Transverse colon (tissue), 4 donors: ENCODE data around the gene CAMK1. TPM values are rescaled to one million over a fixed set of nuclear protein-coding genes. Genes with fewer than 3 reads are reported as not detected.
A peak's percentile ranks its signal among the peaks of the same experiment; 100 is the strongest.

Experiments used
- DNase-seq: peaks from one replicate; pipeline ENCODE4 v3.0.0-alpha.2; 2019
- H3K27ac ChIP-seq, 4 donors: fragments of 200-600 bp; sonication (generic); 2 replicates each; pipeline ENCODE4 v1.5.1; 2016 to 2018; ENCODE audit warnings: inconsistent platforms in 4 of 4
- H3K27me3 ChIP-seq: fragments of 200-600 bp; sonication (generic); 2 replicates; pipeline ENCODE4 v1.5.1; 2017; ENCODE audit warnings: inconsistent platforms
- H3K36me3 ChIP-seq, 4 donors: fragments of 200-600 bp; sonication (generic); 2 replicates each; pipeline ENCODE4 v1.5.1; 2017 to 2019; ENCODE audit warnings: inconsistent platforms in 4 of 4
- H3K4me1 ChIP-seq, 4 donors: fragments of 200-600 bp; sonication (generic); 2 replicates each; pipeline ENCODE4 v1.5.1; 2017 to 2020; ENCODE audit warnings: inconsistent platforms in 4 of 4
- H3K4me3 ChIP-seq, 4 donors: fragments of 200-600 bp; sonication (generic); 1 replicate in 1 of 4; 2 replicates in 3 of 4; pipeline versions ENCODE4 v1.5.1 to v1.6.1; 2017 to 2019; ENCODE audit warnings: inconsistent platforms in 4 of 4
- H3K9me3 ChIP-seq, 2 donors: fragments of 200-600 bp; sonication (generic); 2 replicates each; pipeline ENCODE4 v1.5.1; 2017 to 2019; ENCODE audit warnings: inconsistent platforms in 2 of 2
- EP300 ChIP-seq: sonication (generic); formaldehyde crosslinking; IDR thresholded peaks from one replicate; pipeline ENCODE4 v1.6.1; 2017; ENCODE audit warnings: antibody characterized with exemption, low read depth
- POLR2A ChIP-seq: fragments of 450-650 bp; IDR thresholded peaks from one replicate; pipeline ENCODE4 v1.6.1; 2016; ENCODE audit warnings: antibody characterized with exemption, mild to moderate bottlenecking, moderate library complexity
- POLR2AphosphoS5 ChIP-seq, 3 donors: sonication (generic); formaldehyde crosslinking; IDR thresholded peaks; one replicate each; pipeline ENCODE4 v1.6.1; 2016; ENCODE audit warnings: antibody characterized with exemption in 3 of 3
- WGBS, 2 donors: methylation state at CpG; one replicate each; pipeline ENCODE4 v1.1.5; 2018; ENCODE audit warnings: low coverage in 1 of 2; 5-methylcytosine and 5-hydroxymethylcytosine counted together
- in situ Hi-C, 4 donors: fragments of 200-750 bp; cut with MboI; loops; one replicate each; pipeline versions ENCODE4 v1.15.0 to v1.15.1; 2017; ENCODE audit warnings: low sequenced_read_pairs in 3 of 4, low pct_ligation_motif_present in 1 of 4, low pct_unique_long_range_greater_than_20kb in 1 of 4
- intact Hi-C: fragments of 100-400 bp; cut with DNase I; formaldehyde crosslinking; loops from one replicate; pipeline ENCODE4 v1.15.1; 2023; ENCODE audit warnings: low total_unique reads
- total RNA-seq, 4 donors: library from RNA; depleted of rRNA; stranded (reverse); fragments of >200 nt; gene quantifications; one replicate each; pipeline ENCODE4 v1.1.0, GENCODE V29; 2016
- TF ChIP-seq, protein P1 (sequence below), 5 experiments: fragments of 200-600 bp in 3 of 5; fragments of 450-650 bp in 2 of 5; sonication (generic) in 3 of 5; IDR thresholded peaks; 1 replicate in 2 of 5; 2 replicates in 3 of 5; pipeline ENCODE4 v1.5.1; 2016 to 2017; ENCODE audit warnings: antibody characterized with exemption in 5 of 5, inconsistent platforms in 3 of 5, mild to moderate bottlenecking in 2 of 5, moderate library complexity in 1 of 5

The CAMK1 gene
- total RNA-seq, 4 donors from 2014 or later: 5.6 to 45.0 (median 15.6) TPM

GRCh38 chr3:9727041-9727595 lies 42.6 kb downstream of the CAMK1 start:
- Histone ChIP-seq H3K27ac (no peak overlapping the region), H3K36me3 (no peaks in the 10 kb centered on the region), H3K4me1 (peaks cover 0 to 8% (median 6%) of the 10 kb centered on the region in 4 donors), H3K4me3 (no peak overlapping the region), H3K27me3 (no peaks in the 10 kb centered on the region), H3K9me3 (no peaks in the 10 kb centered on the region)
- DNase-seq: no peak
- TF ChIP-seq, protein P1, sequence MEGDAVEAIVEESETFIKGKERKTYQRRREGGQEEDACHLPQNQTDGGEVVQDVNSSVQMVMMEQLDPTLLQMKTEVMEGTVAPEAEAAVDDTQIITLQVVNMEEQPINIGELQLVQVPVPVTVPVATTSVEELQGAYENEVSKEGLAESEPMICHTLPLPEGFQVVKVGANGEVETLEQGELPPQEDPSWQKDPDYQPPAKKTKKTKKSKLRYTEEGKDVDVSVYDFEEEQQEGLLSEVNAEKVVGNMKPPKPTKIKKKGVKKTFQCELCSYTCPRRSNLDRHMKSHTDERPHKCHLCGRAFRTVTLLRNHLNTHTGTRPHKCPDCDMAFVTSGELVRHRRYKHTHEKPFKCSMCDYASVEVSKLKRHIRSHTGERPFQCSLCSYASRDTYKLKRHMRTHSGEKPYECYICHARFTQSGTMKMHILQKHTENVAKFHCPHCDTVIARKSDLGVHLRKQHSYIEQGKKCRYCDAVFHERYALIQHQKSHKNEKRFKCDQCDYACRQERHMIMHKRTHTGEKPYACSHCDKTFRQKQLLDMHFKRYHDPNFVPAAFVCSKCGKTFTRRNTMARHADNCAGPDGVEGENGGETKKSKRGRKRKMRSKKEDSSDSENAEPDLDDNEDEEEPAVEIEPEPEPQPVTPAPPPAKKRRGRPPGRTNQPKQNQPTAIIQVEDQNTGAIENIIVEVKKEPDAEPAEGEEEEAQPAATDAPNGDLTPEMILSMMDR (IDR thresholded peaks at IDR 0.05): peak in 3 of 5 experiments; percentile 16 to 22 (median 19)
- no peak for TF ChIP-seq EP300
- no peak for TF ChIP-seq POLR2AphosphoS5 (IDR thresholded peaks at IDR 0.05)
- in situ Hi-C loops: no loop called here
- intact Hi-C loops: no loop called here
- WGBS, 2 donors: 0 to 19% methylated on average over 2 to 11 of the region's 11 CpGs

DNA sequence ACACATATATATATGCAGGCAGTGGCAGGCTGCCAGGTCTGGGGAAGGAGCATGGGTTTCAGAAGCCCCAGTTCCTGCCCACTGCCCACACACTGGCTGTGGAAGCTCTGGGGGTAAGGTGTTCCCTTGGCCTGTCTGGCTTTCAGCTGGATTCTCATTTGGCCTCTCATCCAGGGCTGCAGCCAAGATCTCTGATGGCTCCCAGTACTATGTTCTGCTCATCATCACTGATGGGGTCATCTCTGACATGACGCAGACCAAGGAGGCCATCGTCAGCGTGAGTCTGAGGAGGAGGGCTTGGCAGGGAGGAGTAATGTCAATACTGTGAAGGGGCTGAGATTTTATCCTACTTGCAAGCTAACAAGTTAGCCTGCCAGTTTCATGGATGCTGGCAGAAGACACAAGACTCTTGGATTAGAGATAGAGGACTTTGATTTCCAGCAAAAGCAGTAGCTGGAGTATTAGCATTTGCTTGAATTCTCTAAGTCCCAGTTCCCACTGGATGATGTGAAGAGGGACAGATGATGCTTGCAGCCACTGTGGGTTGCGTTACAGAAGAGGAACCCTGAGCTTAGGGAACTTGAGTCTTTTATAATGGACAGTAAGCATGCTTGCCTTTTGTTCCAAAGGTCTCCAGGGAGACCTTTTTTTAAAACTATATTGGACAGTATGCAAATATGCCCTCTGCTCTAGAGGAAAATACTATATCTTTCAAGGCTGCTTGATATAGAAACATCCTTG lies 43.8 kb downstream of the CAMK1 start:
- DNase-seq: no peak
- H3K36me3 ChIP-seq: no peaks in the 10 kb centered on the region
- in situ Hi-C loops: no loop called here
- 80 to 85% methylated on average over 1 to 4 of the region's 4 CpGs for WGBS, 2 donors
- H3K27ac ChIP-seq: no peak overlapping the region
- no peak overlapping the region for H3K4me3 ChIP-seq
- intact Hi-C loops: no loop called here
- H3K4me1 ChIP-seq: peaks cover 0 to 7% (median 6%) of the 10 kb centered on the region in 4 donors
- TF ChIP-seq POLR2AphosphoS5 (IDR thresholded peaks at IDR 0.05): no peak
- no peak for TF ChIP-seq EP300
- no peak for TF ChIP-seq POLR2A
- TF ChIP-seq, protein P1 (IDR thresholded peaks at IDR 0.05): no peak
- no peaks in the 10 kb centered on the region for H3K9me3 ChIP-seq
- H3K27me3 ChIP-seq: no peaks in the 10 kb centered on the region

DNA sequence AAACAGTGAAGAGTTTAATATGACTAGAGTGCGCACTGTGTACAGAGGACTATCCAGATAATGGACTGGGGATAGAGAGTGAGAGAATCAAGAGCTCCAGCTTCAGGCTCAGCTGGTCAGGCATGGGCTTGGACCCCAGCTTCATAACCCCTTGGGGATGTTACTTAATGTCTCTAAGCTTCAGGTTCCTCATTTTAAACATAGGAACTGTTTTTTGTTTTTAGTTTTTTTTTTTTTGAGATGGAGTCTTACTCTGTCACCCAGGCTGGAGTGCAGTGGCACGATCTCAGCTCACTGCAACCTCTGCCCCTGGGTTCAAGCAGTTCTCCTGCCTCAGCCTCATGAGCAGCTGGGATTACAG lies 48.1 kb downstream of the CAMK1 start:
- Histone ChIP-seq H3K4me3 (no peak overlapping the region), H3K9me3 (no peaks in the 10 kb centered on the region), H3K36me3 (no peaks in the 10 kb centered on the region), H3K27me3 (no peaks in the 10 kb centered on the region), H3K4me1 (no peaks in the 10 kb centered on the region), H3K27ac (no peak overlapping the region)
- TF ChIP-seq POLR2A (no peak), EP300 (no peak), POLR2AphosphoS5 (IDR thresholded peaks at IDR 0.05) (no peak)
- TF ChIP-seq, protein P1 (IDR thresholded peaks at IDR 0.05): no peak
- no peak for DNase-seq
- in situ Hi-C loops: no loop called here
- intact Hi-C loops: no loop called here
- WGBS, 2 donors: 71 to 100% methylated on average over 1 to 2 of the region's 2 CpGs

DNA sequence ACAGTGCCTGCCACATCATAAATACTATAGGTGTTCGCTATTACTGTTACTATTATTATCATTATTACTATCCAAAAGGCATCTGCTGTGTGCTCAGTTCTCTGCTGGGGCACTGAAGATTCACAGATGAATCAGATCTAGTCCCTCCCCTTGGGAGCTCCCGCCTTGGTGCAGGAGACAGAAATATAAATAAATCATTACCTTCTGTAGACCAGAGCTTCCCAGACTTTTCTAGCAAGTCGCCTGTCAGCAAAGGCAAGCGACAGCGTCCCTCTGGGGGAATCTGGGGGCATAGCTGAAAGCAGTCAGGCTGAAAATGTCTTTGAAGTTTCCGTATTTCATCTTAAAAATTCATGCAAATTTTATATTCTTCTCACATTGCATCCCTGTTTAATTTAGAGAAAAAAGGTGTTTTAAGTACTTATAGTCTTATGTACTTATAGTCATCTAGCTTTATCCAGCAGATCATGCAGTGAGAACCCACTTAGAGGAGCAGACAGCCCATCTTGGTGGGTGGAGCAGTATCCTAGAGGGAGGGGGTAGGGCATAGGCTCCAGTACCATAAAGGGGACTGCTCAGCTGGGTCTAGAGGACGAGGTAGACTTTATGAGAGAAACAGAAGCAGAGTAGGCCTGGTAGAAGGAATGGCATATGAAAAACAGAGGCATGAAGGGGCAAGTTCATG lies 48.6 kb downstream of the CAMK1 start:
- H3K4me3 ChIP-seq: no peak overlapping the region
- H3K4me1 ChIP-seq: peaks cover 0 to 1% (median 0%) of the 10 kb centered on the region in 4 donors
- H3K27me3 ChIP-seq: no peaks in the 10 kb centered on the region
- intact Hi-C loops (no loop called here), in situ Hi-C loops (no loop called here)
- H3K9me3 ChIP-seq: no peaks in the 10 kb centered on the region
- DNase-seq: no peak
- no peak for TF ChIP-seq POLR2AphosphoS5 (IDR thresholded peaks at IDR 0.05)
- TF ChIP-seq POLR2A: no peak
- no peak for TF ChIP-seq EP300
- TF ChIP-seq, protein P1 (IDR thresholded peaks at IDR 0.05): no peak
- WGBS, 2 donors: 26 to 32% methylated on average over 5 to 7 of the region's 7 CpGs
- H3K36me3 ChIP-seq: no peaks in the 10 kb centered on the region
- no peak overlapping the region for H3K27ac ChIP-seq
